Measurements from ENCODE around the gene FAM83D. TPM values are rescaled to one million over a fixed set of nuclear protein-coding genes. Genes with fewer than 3 reads are reported as not detected.

FAM83D gene
- total RNA-seq, 1 experiment from 2014 or later = 48.1 TPM

- Histone ChIP-seq H3K27me3 (ENCODE audit: insufficient read depth, low read length) (no peaks in the 10 kb centered on the region), H3K14ac (ENCODE audit: insufficient read depth, low read length) (no peak overlapping the region)
- H3K27me3 Mint-ChIP-seq (ENCODE audit: low read depth) = no peaks in the 10 kb centered on the region
Observed at GRCh38 chr20:38880952-38881735, 45.1 kb upstream of the FAM83D start.

More at GRCh38 chr20:38880952-38881735, 45.1 kb upstream of the FAM83D start:
- Histone ChIP-seq H2BK20ac (ENCODE audit: low read depth, low read length, poor library complexity, severe bottlenecking) (no peak overlapping the region), H3K79me2 (ENCODE audit: insufficient read depth, low read length) (no peaks in the 10 kb centered on the region), H3K4me1 (ENCODE audit: insufficient read depth, low read length) (no peaks in the 10 kb centered on the region), H3K18ac (ENCODE audit: insufficient read length, low read depth, low read length) (no peak overlapping the region), H4K91ac (ENCODE audit: insufficient read length, low read depth, low read length) (no peak overlapping the region), H4K20me1 (ENCODE audit: control insufficient read depth, insufficient read depth, insufficient read length) (no peaks in the 10 kb centered on the region), H2BK5ac (ENCODE audit: insufficient read length, low read length) (no peak overlapping the region), H4K5ac (ENCODE audit: insufficient read length, low read depth, low read length) (no peak overlapping the region), H3K27ac (ENCODE audit: insufficient read length, low read depth, low read length) (no peak overlapping the region), H3K56ac (ENCODE audit: insufficient read length, low read depth, low read length) (no peak overlapping the region), H3K79me1 (ENCODE audit: insufficient read depth, low read depth, low read length, poor library complexity, severe bottlenecking) (no peaks in the 10 kb centered on the region), H4K8ac (replicated peaks; ENCODE audit: insufficient read length, low read depth, low read length) (no peak overlapping the region), H2BK15ac (ENCODE audit: low read depth, low read length) (no peak overlapping the region), H2AK5ac (ENCODE audit: insufficient read length, low read length) (no peak overlapping the region), H3K4me2 (ENCODE audit: insufficient read depth, insufficient read length, low read length) (no peak overlapping the region), H3K9me3 (ENCODE audit: control insufficient read depth, low read depth, low read length) (no peaks in the 10 kb centered on the region), H2BK12ac (ENCODE audit: insufficient read length, low read depth, low read length) (no peak overlapping the region), H3K23me2 (ENCODE audit: insufficient read length, low read depth, low read length, poor library complexity, severe bottlenecking) (no peaks in the 10 kb centered on the region), H3K9ac (ENCODE audit: extremely low read depth, insufficient read length, low read length) (no peak overlapping the region), H2BK120ac (ENCODE audit: low read depth, low read length, poor library complexity, severe bottlenecking) (no peak overlapping the region), H3K23ac (ENCODE audit: insufficient read length, low read depth, low read length) (no peak overlapping the region), H3K4ac (ENCODE audit: low read depth, low read length) (no peak overlapping the region), H2AFZ (ENCODE audit: low read length) (no peak overlapping the region), H3T11ph (ENCODE audit: low read length) (no peak overlapping the region)
- Mint-ChIP-seq H3K9me3 (no peaks in the 10 kb centered on the region; a peak in 1 of 5 replicates), H3K27ac (peak overlapping the region in 2 of 3 experiments; percentile 55 to 65; a peak in 4 of 7 replicates), H3K36me3 (ENCODE audit: insufficient read depth in 1 of 3, low read depth in 3 of 3) (no peaks in the 10 kb centered on the region), H3K4me3 (no peak overlapping the region; a peak in 1 of 5 replicates), H3K4me1 (peaks cover 14 to 23% of the 10 kb centered on the region in 2 experiments)
- no peak for TF ChIP-seq CTCF (conservative IDR thresholded peaks at IDR 0.05)
- DNase-seq = no peak
- no CpG with 5 or more reads among the region's 14 CpGs for WGBS (ENCODE audit: extremely low coverage, insufficient read length, low lambda C conversion rate)
